ACC112 (cell line): Measurements from ENCODE around the gene DHRS2.
"Not testable (repeated sequence)": the region's sequence is repeated elsewhere in the genome, so short reads cannot be mapped to it uniquely, and the experiment has no call there.

ENCODE experiments used
- H2AFZ ChIP-seq: fragments of 200-600 bp; sonication (generic); one replicate; pipeline ENCODE4 v1.6.0; 2017; ENCODE audit warnings: antibody characterized with exemption, low read length; ENCODE audit not compliant: unreplicated experiment
- H3K27ac ChIP-seq: fragments of 200-600 bp; sonication (generic); 2 replicates; pipeline ENCODE4 v1.5.1; 2014; ENCODE audit warnings: low read depth, mild to moderate bottlenecking, antibody characterized with exemption, low read length, moderate library complexity
- H3K27me3 ChIP-seq: fragments of 200-600 bp; sonication (generic); 2 replicates; pipeline ENCODE4 v1.6.1; 2014; ENCODE audit warnings: mild to moderate bottlenecking, antibody characterized with exemption, low read length, moderate library complexity, mixed read lengths; ENCODE audit not compliant: insufficient read depth
- H3K36me3 ChIP-seq: fragments of 200-600 bp; sonication (generic); 2 replicates; pipeline ENCODE4 v1.6.1; 2016; ENCODE audit warnings: mild to moderate bottlenecking, antibody characterized with exemption, low read length, moderate library complexity, mixed read lengths; ENCODE audit not compliant: insufficient read depth
- H3K4me1 ChIP-seq: fragments of 200-600 bp; sonication (generic); one replicate; pipeline ENCODE4 v1.6.1; 2016; ENCODE audit warnings: low read length, mixed read lengths; ENCODE audit not compliant: insufficient read depth, unreplicated experiment, control insufficient read depth
- H3K4me3 ChIP-seq: fragments of 200-600 bp; sonication (generic); 2 replicates; pipeline ENCODE4 v1.5.1; 2014; ENCODE audit warnings: mild to moderate bottlenecking, low read depth, low read length
- H3K79me2 ChIP-seq: fragments of 200-600 bp; sonication (generic); one replicate; pipeline ENCODE4 v1.6.0; 2016; ENCODE audit warnings: low read length; ENCODE audit not compliant: control insufficient read depth, unreplicated experiment, insufficient read depth

DHRS2 gene, protein sequence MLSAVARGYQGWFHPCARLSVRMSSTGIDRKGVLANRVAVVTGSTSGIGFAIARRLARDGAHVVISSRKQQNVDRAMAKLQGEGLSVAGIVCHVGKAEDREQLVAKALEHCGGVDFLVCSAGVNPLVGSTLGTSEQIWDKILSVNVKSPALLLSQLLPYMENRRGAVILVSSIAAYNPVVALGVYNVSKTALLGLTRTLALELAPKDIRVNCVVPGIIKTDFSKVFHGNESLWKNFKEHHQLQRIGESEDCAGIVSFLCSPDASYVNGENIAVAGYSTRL

DNA sequence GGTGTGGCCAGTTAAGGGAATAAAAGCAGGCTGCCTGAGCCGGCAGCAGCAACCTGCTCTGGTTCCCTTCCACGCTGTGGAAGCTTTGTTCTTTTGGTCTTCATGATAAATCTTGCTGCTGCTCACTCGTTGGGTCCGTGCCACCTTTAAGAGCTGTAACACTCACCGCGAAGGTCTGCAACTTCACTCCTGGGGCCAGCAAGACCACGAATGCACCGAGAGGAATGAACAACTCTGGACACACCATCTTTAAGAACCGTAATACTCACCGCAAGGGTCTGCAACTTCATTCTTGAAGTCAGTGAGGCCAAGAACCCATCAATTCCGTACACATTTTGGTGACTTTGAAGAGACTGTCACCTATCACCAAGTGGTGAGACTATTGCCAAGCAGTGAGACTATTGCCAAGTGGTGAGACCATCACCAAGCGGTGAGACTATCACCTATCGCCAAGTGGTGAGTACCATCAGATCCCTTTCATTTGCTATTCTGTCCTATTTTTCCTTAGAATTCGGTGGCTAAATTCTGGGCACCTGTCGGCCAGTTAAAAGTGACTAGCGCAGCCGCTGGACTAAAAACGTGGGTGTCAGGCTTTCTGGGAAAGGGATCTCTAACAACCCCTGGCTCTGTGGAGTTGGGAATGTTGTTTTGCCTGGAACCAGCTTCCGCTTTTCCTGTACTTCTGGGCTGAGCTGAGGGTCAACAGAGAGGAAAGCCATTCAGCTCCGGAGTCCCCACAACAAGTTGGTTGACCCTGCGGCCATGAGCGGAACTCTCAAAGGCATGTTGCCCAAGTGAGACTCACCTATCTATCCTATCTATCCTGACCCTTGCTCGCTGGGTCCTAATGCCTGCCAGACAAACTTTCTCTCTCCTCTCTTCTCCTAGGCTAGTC, at the start of gene DHRS2:
TSS of gene DHRS2 (plus strand) at position 48 of the 895 bp plus-strand sequence. CDS start 2,501 bp downstream, outside the sequence.
- Histone ChIP-seq H3K27ac (no peak within 1 kb of the TSS), H3K79me2 (no peaks in the 10 kb centered on the region), H2AFZ (no peak within 1 kb of the TSS), H3K4me3 (no peak within 1 kb of the TSS), H3K4me1 (peaks cover 23% of the 10 kb centered on the region), H3K36me3 (no peaks in the 10 kb centered on the region), H3K27me3 (no peaks in the 10 kb centered on the region)

DNA sequence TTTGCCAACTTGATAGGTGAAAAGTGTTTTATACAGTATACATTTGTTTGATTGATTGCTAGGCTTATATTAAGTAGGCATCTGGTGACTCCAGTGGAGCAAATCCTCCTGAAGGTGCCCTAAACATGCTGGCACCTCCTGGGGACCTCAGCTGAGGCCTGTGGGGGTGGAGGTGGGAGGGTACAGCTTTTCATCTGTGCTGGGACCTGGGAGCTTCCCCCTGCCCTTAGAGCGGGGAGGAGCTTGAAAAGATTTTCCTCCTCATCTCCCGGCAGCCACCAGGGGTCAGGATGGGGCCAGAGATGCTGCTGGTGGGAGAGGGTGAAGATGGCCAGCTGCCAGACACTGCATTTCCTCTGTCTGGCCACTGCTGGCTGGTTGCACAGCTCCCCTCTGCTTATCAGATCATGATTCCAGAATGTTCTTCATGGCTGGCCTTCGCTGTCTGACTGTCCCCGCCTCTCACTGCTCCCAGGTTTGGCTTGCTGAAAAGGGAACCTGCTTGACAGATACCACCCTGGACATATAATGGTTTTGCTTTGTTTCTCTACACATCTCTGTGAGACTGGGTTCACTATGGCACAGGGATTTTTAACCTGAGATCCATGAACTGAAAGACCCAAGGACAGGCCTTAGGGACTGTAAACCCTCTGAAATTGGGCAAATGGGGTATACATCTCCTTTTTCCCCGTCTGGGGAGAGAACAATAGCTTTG, 47.1 kb upstream of the DHRS2 start:
- Histone ChIP-seq H3K27ac (no peak overlapping the region), H2AFZ (peak overlapping the region; percentile 65), H3K4me3 (no peak overlapping the region), H3K4me1 (no peaks in the 10 kb centered on the region), H3K36me3 (no peaks in the 10 kb centered on the region), H3K79me2 (no peaks in the 10 kb centered on the region), H3K27me3 (peaks cover 8% of the 10 kb centered on the region)

DNA sequence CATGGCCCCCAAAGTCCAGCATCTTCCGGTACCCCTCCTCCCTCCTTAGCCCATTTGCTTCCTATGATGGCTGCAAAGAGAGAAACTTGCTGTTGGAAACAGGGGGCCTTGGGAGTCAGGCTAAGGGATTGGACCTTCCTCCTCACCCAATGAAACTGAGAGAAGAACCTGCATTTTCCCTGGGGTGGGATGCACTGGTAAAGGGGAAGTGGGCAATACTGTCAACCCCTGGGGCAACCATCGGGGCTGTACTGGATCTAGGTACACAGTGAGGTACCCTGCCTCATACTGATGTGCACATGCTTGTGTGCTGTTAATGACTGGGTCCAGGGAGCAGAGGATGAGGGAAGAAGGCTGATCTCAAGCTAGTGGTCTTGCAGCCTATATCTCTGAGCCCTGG, 46.6 kb upstream of the DHRS2 start:
- H3K4me3 ChIP-seq = no peak overlapping the region
- peaks cover 10% of the 10 kb centered on the region for H3K27me3 ChIP-seq
- no peaks in the 10 kb centered on the region for H3K36me3 ChIP-seq
- H3K27ac ChIP-seq = no peak overlapping the region
- H3K79me2 ChIP-seq = no peaks in the 10 kb centered on the region
- no peak overlapping the region for H2AFZ ChIP-seq
- no peaks in the 10 kb centered on the region for H3K4me1 ChIP-seq

DNA sequence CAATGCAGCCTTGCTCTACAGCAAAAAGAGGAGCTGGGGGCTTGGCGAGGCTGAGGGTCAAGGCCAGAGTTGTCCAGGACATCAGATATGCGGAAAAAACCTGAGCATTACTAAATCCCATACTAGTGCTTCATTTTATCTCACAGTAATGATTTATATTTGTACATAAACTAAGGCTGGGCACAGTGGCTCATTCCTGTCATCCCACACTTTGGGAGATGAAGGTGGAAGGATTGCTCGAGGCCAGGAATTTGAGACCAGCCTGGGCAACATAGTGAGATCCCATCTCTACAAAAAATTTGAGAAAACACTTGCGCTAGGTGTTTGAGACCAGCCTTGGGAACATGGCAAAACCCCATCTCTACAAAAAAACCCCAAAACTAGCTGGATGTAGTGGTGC, 46.0 kb upstream of the DHRS2 start:
- H3K27me3 ChIP-seq = peaks cover 16% of the 10 kb centered on the region
- H3K36me3 ChIP-seq = no peaks in the 10 kb centered on the region
- no peak overlapping the region for H2AFZ ChIP-seq
- no peak overlapping the region for H3K27ac ChIP-seq
- H3K4me1 ChIP-seq = no peaks in the 10 kb centered on the region
- no peaks in the 10 kb centered on the region for H3K79me2 ChIP-seq
- no peak overlapping the region for H3K4me3 ChIP-seq

DNA sequence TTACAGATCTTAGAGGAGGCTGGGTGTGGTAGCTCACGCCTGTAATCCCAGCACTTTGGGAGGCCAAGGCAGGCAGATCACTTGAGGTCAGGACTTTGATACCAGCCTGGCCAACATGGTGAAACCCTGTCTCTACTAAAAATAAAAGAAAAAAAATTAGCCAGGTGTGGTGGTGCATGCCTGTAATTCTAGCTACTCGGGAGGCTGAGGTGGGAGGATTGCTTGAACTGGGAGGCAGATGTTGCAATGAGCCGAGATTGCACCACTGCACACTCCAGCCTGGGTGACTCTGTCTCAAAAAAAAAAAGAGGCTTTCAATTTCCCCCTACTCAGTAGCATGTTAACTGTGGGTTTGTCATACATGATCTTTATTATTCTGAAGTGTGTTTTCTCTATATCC, 42.0 kb upstream of the DHRS2 start:
- H2AFZ ChIP-seq, H3K4me1 ChIP-seq, H3K4me3 ChIP-seq: not testable (repeated sequence)

DNA sequence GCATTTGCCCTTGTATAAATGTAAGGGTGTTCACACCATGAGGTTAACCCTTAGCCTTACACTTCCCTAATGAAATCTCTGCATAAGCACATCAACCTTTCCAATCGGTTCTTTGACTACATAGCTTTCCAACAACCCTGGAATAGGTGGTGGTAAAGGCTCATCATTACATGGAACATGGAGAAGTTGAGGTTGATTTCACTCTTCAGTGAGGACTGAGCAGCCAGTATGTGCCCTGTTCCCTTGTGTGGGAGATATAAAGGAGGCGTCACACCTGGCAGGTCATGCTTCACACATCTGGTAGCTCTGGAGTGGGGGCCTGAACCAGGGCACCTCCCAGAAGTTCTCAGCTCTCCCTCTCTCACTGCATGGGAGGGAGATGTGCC, 35.8 kb upstream of the DHRS2 start:
- H3K27me3 ChIP-seq = peaks cover 12% of the 10 kb centered on the region; the same call in 1 of the 2 replicates
- H3K36me3 ChIP-seq = no peaks in the 10 kb centered on the region
- no peaks in the 10 kb centered on the region for H3K79me2 ChIP-seq
- no peak overlapping the region for H2AFZ ChIP-seq
- H3K27ac ChIP-seq = no peak overlapping the region
- H3K4me1 ChIP-seq = no peaks in the 10 kb centered on the region
- H3K4me3 ChIP-seq = no peak overlapping the region

More for the DNA sequence above, 42.0 kb upstream of the DHRS2 start:
- not testable (repeated sequence) for H3K36me3 ChIP-seq, H3K79me2 ChIP-seq, H3K27ac ChIP-seq
- H3K27me3 ChIP-seq = peaks cover 20% of the 10 kb centered on the region

DNA sequence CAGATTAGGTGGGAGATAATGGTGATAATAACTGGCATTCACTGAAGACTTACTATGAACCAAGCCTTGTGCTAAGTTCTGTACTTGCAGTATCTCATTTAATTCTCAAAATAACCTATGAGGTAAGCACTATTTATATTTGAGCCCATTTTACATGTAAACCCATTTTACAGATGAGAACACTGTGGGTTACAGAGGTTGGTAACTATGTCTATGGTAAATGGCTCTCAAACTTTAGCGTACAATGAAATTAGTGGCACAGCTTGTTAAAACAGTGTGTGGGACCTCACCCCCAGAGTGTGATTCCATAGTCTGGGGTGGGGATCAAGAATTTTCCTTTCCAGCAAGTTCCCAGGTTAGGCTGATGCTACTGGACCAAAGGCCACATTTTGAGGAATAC, 35.4 kb upstream of the DHRS2 start:
- Histone ChIP-seq H3K4me1 (no peaks in the 10 kb centered on the region), H3K36me3 (no peaks in the 10 kb centered on the region), H3K27me3 (peaks cover 12% of the 10 kb centered on the region; the same call in 1 of the 2 replicates), H3K27ac (no peak overlapping the region), H3K4me3 (no peak overlapping the region), H3K79me2 (no peaks in the 10 kb centered on the region), H2AFZ (no peak overlapping the region)

DNA sequence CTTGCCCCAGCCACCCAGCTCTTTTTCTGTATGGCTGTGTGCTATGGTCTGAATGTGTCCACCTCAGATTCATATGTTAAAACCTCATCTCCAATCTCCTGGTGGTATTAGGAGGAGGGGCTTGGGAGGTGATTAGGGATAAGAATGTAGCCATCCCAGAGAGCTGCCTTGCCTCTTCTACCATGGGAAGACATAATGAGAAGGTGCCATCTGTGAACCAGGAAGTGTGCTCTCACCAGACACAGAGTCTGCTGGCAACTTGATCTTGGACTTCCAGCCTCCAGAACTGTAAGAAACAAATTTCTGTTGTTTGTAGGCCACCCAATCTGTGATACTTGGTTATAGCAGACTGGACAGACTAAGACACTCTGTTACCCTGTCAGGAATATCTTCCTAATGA, 34.7 kb upstream of the DHRS2 start:
- Histone ChIP-seq H3K27ac (no peak overlapping the region), H3K4me1 (no peaks in the 10 kb centered on the region), H3K4me3 (no peak overlapping the region), H3K27me3 (peaks cover 18% of the 10 kb centered on the region; the same call in 1 of the 2 replicates), H2AFZ (no peak overlapping the region), H3K36me3 (no peaks in the 10 kb centered on the region), H3K79me2 (no peaks in the 10 kb centered on the region)

DNA sequence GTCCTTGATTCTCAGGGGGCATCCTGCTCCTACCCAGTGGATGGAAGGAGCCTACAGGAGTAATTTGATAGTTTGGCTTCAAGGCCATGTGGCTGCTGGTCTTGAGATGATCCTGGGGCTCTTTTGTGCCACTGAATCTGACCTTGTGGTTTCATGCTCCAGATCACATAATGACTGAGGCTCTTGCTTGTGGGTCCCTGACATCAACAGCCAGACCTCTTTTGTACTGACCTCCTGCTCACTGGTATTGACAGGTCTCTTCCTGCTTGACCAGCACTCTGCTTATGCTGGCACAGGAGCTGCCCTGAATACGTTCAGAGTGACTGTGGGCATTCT, 34.4 kb upstream of the DHRS2 start:
- Histone ChIP-seq H3K79me2 (no peaks in the 10 kb centered on the region), H3K27me3 (peaks cover 22% of the 10 kb centered on the region; the same call in 1 of the 2 replicates), H2AFZ (no peak overlapping the region), H3K27ac (no peak overlapping the region), H3K4me3 (no peak overlapping the region), H3K36me3 (no peaks in the 10 kb centered on the region), H3K4me1 (no peaks in the 10 kb centered on the region)

DNA sequence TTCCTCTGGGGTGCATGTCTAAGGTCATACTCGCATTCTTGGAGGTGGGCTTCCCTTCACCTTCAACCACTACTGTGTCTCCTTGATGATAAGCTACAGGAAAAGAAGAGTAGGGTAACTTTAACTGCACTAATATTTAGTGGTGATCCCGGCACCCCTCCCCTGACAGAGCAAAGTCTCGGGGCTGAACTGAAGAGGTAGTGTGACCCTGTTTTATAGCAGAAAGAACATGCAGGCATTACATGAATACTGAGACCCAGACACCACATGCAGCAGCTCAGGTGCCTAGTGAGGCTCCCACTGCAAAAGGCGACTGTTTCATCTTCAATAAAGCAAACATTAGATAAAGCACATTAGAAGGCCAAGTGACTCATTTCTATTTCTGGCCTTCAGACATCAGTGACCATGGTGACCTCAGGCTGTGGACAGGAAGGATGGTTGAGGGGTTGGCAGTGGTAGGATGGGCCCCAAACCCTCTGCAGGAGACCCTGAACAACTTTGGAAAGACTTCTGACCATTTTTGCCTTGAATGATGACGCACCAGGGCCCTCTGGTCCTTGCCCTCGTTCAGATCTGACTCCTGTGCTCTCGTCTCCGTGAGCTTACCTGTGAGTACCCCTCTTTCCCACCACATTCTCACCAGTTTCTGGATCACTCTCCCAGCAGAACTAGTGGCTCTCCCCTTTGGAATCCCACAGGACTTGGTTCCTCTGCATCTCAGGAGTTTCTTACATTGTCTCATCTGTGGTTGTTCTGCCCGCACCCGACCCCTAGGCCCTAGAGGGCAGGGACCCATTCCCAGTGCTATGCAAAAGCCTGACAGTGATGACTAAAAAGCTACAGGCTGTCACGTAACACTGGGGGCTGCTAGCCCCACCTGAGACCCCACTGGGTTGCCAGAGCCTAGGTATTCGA, 33.7 kb upstream of the DHRS2 start:
- no peak overlapping the region for H3K4me3 ChIP-seq
- no peaks in the 10 kb centered on the region for H3K4me1 ChIP-seq
- peaks cover 28% of the 10 kb centered on the region for H3K27me3 ChIP-seq

More for the DNA sequence above, 33.7 kb upstream of the DHRS2 start:
- Histone ChIP-seq H3K79me2 (no peaks in the 10 kb centered on the region), H2AFZ (no peak overlapping the region), H3K36me3 (no peaks in the 10 kb centered on the region), H3K27ac (no peak overlapping the region)
